GM12878 (cell line): ENCODE data around the gene TARBP1.

Experiments
- CEBPB ChIP-seq, 2 experiments: fragments of 150-350 bp in 1 of 2; IDR thresholded peaks; 2 replicates each; pipeline ENCODE4 v1.6.1; 2012 to 2014; ENCODE audit warnings: low read depth in 2 of 2, low read length in 2 of 2, borderline replicate concordance in 1 of 2, inconsistent platforms in 1 of 2
- CREM ChIP-seq: IDR thresholded peaks from 2 replicates; pipeline ENCODE4 v1.6.1; 2014; ENCODE audit warnings: antibody characterized with exemption, low read depth
- EED ChIP-seq: sonication (generic); IDR thresholded peaks from 2 replicates; pipeline ENCODE4 v1.6.1; 2016; ENCODE audit warnings: antibody characterized with exemption, low read depth
- EP300 ChIP-seq, 2 experiments: fragments of 150-350 bp in 1 of 2; IDR thresholded peaks; 2 replicates each; pipeline ENCODE4 v1.6.1; 2011 to 2012; ENCODE audit warnings: low read depth in 2 of 2, low read length in 2 of 2, borderline replicate concordance in 1 of 2, improper control_type of control experiment in 1 of 2, inconsistent platforms in 1 of 2; ENCODE audit not compliant: control insufficient read depth in 1 of 2
- EZH2 ChIP-seq: IDR thresholded peaks from 2 replicates; pipeline ENCODE4 v1.6.1; 2012; ENCODE audit warnings: low read depth, mild to moderate bottlenecking, control low read depth, inconsistent platforms, low read length, borderline replicate concordance; ENCODE audit not compliant: control insufficient read depth
- FOS ChIP-seq: IDR thresholded peaks from 3 replicates; pipeline ENCODE4 v1.6.1; 2011; ENCODE audit warnings: borderline replicate concordance; ENCODE audit not compliant: insufficient read length; ENCODE audit errors: extremely low read depth
- HDAC6 ChIP-seq: fragments of 200-600 bp; sonication (generic); IDR thresholded peaks from one replicate; pipeline ENCODE4 v1.8.0; 2017; ENCODE audit warnings: antibody characterized with exemption; ENCODE audit not compliant: unreplicated experiment
- IKZF1 ChIP-seq: fragments of 450-650 bp; conservative IDR thresholded peaks from 2 replicates; pipeline ENCODE4 v1.6.1; 2017; ENCODE audit warnings: antibody characterized with exemption, mild to moderate bottlenecking
- RAD21 ChIP-seq: IDR thresholded peaks from 2 replicates; pipeline ENCODE4 v1.6.1; 2011; ENCODE audit warnings: mild to moderate bottlenecking, low read depth, low read length, moderate library complexity; ENCODE audit not compliant: insufficient read depth
- RFX5 ChIP-seq: IDR thresholded peaks from 2 replicates; pipeline ENCODE4 v1.6.1; 2011; ENCODE audit warnings: low read depth, low read length, improper control_type of control experiment
- SIN3A ChIP-seq: IDR thresholded peaks from 2 replicates; pipeline ENCODE4 v1.6.1; 2012; ENCODE audit warnings: low read depth, low read length, improper control_type of control experiment
- TF ChIP-seq, protein P1 (sequence below), 3 experiments: IDR thresholded peaks in 2 of 3; conservative IDR thresholded peaks in 1 of 3; 2 replicates each; pipeline ENCODE4 v1.5.1; 2011; ENCODE audit warnings: low read depth in 3 of 3, low read length in 3 of 3, mild to moderate bottlenecking in 3 of 3, control low read depth in 2 of 3, moderate library complexity in 2 of 3, inconsistent platforms in 1 of 3, mixed read lengths in 1 of 3; ENCODE audit not compliant: control insufficient read depth in 2 of 3, insufficient read depth in 1 of 3; ENCODE audit errors: extremely low read depth in 1 of 3

DNA sequence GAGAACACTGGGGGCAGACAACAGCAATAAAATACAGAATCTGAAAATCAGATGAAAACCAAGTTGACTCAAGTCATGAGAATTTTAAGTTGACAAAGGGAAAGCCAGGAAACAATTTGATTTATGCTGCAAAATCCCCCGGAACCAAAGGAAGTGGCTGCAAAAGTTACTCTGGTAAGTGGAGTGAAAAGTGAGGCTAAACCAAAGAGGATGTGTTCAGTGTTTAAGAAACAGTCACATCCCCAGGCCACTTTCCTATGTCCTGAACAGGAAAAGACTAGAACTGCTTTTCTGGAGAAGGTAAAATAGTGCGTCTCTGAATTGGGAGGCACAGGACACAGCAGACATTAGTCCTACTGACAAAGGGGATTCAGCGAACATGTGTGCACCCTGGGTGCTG, 5.9 kb downstream of the TARBP1 start:
- no peak for TF ChIP-seq EZH2
- TF ChIP-seq RFX5 = no peak
- TF ChIP-seq EP300 (IDR thresholded peaks at IDR 0.05; ENCODE audit: borderline replicate concordance in 1 of 2, control insufficient read depth in 1 of 2, low read depth in 2 of 2, low read length in 2 of 2) = no peak
- 0 out of 2 replicates have a peak, but pooled peaks have one; percentile 23 for TF ChIP-seq EED
- peak; percentile 40 for TF ChIP-seq IKZF1
- TF ChIP-seq FOS = no peak
- no peak for TF ChIP-seq HDAC6
- TF ChIP-seq RAD21 = no peak
- no peak for TF ChIP-seq SIN3A
- no peak for TF ChIP-seq CEBPB (IDR thresholded peaks at IDR 0.05; ENCODE audit: borderline replicate concordance in 1 of 2, low read depth in 2 of 2, low read length in 2 of 2)
- TF ChIP-seq CREM = no peak
- TF ChIP-seq, protein P1, sequence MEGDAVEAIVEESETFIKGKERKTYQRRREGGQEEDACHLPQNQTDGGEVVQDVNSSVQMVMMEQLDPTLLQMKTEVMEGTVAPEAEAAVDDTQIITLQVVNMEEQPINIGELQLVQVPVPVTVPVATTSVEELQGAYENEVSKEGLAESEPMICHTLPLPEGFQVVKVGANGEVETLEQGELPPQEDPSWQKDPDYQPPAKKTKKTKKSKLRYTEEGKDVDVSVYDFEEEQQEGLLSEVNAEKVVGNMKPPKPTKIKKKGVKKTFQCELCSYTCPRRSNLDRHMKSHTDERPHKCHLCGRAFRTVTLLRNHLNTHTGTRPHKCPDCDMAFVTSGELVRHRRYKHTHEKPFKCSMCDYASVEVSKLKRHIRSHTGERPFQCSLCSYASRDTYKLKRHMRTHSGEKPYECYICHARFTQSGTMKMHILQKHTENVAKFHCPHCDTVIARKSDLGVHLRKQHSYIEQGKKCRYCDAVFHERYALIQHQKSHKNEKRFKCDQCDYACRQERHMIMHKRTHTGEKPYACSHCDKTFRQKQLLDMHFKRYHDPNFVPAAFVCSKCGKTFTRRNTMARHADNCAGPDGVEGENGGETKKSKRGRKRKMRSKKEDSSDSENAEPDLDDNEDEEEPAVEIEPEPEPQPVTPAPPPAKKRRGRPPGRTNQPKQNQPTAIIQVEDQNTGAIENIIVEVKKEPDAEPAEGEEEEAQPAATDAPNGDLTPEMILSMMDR (IDR thresholded peaks at IDR 0.05 in 2 of 3, conservative IDR thresholded peaks at IDR 0.05 in 1 of 3; ENCODE audit: control insufficient read depth in 2 of 3, extremely low read depth in 1 of 3, insufficient read depth in 1 of 3, low read depth in 3 of 3, low read length in 3 of 3) = no peak
